Astrocyte of the spinal cord (primary cell): ENCODE results near the gene PROK1.

Experiments used
- DNase-seq: peaks from one replicate; pipeline ENCODE4 v3.0.0; 2011; ENCODE audit warnings: low read depth, low spot score
- H3K4me3 ChIP-seq: 2 replicates; pipeline ENCODE4 v1.5.1; 2011; ENCODE audit warnings: low read depth, mild to moderate bottlenecking, low read length, moderate library complexity
- in situ Hi-C: cut with HindIII; loops from 2 replicates; pipeline ENCODE4 v1.10.0; 2017; ENCODE audit warnings: low sequenced_read_pairs
- TF ChIP-seq, protein P1 (sequence below): IDR thresholded peaks from 2 replicates; pipeline ENCODE4 v1.5.1; 2012; ENCODE audit warnings: low read depth, mild to moderate bottlenecking, low read length, inconsistent platforms

Gene PROK1

DNA sequence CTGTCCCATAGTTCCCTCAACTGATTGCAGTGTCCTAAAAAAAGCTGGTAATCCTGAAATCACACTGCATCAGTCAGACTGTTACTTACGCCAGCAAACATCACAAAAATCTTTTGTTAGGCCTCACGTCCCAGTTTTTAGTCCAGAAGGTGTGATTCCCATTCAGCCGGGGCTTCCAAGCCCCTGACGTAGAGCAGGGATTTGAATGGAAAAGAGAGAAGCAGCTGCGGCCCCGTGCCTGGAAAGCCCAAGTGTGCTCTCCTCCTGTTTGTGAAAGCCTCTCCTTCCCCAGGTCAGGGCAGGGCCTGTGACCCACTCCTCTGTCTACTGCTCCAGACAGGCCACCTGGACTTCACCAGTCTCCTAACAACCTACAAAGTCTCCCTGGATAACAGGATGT, 47.3 kb downstream of the PROK1 start:
- in situ Hi-C loops = no loop called here
- no peak for DNase-seq

DNA sequence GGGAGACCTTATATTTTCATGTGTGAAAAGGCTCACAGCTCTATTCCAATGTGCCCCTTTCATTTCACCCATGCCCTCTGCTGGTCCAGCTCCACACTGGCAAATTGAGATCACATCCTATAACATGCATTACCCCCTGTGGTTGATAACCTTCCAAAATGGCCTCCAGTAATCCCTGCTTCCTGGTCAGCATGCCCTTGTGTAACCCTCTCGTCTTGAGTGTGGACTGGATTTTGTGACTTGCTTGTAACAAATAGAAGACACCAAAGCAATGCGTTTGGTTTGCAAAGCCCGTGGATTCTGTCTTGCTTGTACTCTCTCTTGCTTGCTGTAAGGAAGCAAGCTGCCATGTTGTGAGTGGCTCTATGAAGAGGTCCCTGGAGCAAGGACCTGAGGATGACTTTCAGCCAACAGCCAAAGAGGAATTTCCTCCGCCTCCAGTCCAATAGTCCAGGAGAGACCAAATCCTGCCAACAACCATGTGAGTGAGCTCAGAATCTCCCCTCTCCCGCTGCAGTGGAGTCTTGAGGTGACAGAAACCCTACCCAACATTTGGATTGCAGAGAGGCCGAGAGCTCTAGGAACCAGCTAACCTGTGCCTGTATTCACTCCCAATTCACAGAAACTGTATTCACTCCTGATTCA, 50.7 kb downstream of the PROK1 start:
- H3K4me3 ChIP-seq = no peak overlapping the region
- in situ Hi-C loops = no loop called here
- TF ChIP-seq, protein P1, sequence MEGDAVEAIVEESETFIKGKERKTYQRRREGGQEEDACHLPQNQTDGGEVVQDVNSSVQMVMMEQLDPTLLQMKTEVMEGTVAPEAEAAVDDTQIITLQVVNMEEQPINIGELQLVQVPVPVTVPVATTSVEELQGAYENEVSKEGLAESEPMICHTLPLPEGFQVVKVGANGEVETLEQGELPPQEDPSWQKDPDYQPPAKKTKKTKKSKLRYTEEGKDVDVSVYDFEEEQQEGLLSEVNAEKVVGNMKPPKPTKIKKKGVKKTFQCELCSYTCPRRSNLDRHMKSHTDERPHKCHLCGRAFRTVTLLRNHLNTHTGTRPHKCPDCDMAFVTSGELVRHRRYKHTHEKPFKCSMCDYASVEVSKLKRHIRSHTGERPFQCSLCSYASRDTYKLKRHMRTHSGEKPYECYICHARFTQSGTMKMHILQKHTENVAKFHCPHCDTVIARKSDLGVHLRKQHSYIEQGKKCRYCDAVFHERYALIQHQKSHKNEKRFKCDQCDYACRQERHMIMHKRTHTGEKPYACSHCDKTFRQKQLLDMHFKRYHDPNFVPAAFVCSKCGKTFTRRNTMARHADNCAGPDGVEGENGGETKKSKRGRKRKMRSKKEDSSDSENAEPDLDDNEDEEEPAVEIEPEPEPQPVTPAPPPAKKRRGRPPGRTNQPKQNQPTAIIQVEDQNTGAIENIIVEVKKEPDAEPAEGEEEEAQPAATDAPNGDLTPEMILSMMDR = no peak
- DNase-seq = no peak

More for the DNA sequence above, 47.3 kb downstream of the PROK1 start:
- no peak overlapping the region for H3K4me3 ChIP-seq
- TF ChIP-seq, protein P1 = no peak

DNA sequence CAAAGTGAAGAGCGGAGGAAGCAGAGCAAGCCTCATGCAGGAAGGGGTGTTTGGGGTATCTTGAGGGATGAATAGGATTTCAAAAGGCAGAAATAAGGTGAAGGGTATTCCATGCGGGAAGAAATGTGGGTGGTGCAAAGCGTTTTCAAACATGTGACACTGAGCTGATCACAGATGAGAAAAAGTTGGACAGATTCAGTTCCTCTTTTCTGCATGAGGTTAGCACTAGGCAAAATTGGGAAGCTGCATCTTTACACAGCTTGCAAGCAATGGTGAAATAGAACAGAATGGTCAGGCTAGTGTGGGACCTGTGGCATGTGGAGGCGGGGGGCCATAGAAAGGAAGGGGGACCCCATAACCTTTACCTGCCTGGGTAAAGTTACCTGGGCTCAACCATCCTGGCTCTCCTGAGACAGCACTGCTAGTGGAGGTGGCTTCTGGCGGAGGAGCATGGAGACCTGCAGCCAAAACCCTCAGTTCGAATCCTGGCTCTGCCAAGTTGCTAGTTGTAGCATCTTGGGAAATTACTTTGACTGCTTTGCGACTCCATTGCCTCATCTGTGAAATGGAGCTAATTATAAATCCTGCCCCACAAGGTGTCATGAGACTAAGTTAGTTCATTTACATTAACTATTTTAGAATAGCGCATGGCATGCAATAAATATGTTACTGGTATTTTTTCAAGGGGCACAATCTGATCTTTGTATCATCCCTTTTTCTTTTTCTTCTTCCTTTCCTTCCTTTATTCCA, 51.6 kb downstream of the PROK1 start:
- DNase-seq = no peak
- in situ Hi-C loops = no loop called here
- TF ChIP-seq, protein P1 = no peak
- H3K4me3 ChIP-seq = no peak overlapping the region

DNA sequence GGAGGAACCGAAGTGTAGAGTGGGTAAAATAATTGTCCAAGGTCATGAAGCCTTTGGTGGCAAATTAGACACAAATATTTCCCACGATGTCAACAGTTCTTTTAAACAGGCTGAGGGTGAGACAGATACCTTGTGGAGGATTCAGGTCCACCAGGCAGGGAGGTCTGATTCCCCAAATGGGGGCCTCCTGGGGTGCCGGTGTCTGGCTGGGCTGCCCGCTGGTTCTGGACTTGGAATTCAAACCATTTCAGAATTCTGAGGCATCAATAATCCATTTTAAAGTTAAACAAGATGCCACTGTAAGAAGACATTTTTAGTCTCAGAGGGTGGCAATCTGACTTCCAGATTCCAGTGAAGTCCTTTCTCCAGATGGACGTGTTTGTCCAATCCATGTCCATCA, 52.5 kb downstream of the PROK1 start:
- in situ Hi-C loops = no loop called here
- no peak for DNase-seq
- TF ChIP-seq, protein P1 = no peak
- H3K4me3 ChIP-seq = no peak overlapping the region

DNA sequence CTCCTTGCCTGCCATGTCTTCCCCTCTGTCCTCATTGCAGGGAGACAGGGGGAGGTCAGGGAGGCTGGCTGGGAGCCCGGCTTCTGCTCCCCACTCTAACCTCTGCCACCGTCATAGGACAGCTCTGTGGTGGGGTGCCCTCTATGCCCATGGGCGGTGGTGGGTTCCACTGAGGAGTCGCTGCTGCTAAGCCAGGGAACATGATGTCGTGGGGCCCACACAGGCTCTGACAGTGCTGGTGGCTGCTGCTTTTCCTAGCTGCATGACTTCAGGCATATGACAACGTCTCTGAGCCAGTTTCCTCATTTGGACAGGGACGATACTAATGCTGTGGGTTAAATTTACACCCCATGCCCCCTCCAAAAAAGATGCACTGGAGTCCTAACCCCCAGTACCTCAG, 53.3 kb downstream of the PROK1 start:
- TF ChIP-seq, protein P1 = no peak
- H3K4me3 ChIP-seq = no peak overlapping the region
- in situ Hi-C loops = no loop called here
- DNase-seq = no peak

DNA sequence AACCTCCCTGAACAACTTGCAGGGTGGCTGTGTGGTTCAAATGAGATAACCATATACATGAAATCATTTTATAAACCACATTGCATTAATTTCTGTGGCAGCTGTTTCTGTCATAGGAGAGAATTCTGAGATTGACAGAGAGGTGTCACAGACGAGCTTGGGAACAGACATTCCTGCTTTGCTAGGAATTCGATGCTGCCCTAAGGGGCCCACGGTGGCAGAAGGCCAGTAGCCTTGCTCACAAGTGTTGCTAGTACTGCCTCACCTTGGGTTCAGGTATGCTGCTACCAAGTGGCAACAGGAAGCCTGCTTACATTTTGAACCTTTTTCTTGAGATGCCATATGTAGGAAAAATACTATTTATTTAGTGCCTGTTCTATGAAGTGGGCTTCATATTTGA, 54.6 kb downstream of the PROK1 start:
- no peak for DNase-seq
- TF ChIP-seq, protein P1 = no peak
- in situ Hi-C loops = no loop called here

More for the DNA sequence above, 54.6 kb downstream of the PROK1 start:
- no peak overlapping the region for H3K4me3 ChIP-seq
